Esophagus muscularis mucosa (tissue), 3 donors: ENCODE measurements around the gene ZNF672.

Experiments used
- POLR2AphosphoS5 ChIP-seq, 2 donors: sonication (generic); formaldehyde crosslinking; IDR thresholded peaks; one replicate each; pipeline ENCODE4 v1.6.1; 2017; ENCODE audit warnings: antibody characterized with exemption in 2 of 2
- TF ChIP-seq, protein P1 (sequence below), 3 experiments: fragments of 200-600 bp in 2 of 3; fragments of 450-650 bp in 1 of 3; sonication (generic) in 2 of 3; IDR thresholded peaks; one replicate each; pipeline ENCODE4 v1.5.1; 2017 to 2019; ENCODE audit warnings: antibody characterized with exemption in 3 of 3, mild to moderate bottlenecking in 2 of 3, moderate library complexity in 1 of 3

DNA sequence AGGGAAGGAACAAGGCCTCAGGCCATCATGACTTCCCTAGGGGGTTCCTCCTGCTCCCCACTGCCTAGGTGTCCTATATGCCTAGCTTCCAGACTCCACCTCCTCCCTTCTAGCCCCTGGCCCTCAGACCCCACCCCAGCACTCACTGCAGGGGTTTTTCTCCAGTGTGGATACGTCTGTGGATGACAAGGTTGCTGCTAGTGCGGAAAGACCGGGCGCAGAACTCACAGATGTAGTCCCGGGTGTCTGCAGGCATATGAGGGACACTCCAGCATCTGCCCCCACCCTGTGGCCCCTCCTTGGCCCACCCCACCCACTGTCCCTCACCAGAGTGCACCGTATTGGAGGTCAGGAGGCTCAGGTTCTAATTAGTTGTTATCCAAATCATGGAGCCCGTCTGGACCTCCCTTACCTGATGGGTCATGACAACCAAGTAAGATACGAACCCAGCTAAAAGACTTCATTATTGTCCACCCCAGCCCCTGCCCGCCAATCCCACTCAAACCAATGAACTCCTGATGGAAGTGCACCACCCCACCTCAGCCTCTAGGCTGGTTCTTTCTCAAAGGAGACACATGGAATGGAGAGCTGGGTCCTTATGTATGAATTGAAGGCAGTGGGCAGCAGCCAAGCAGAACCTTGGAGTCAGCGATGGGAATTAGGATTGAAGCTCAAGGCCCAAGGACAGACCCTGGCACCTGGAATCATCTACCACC lies 12.7 kb downstream of the ZNF672 start:
- TF ChIP-seq, protein P1, sequence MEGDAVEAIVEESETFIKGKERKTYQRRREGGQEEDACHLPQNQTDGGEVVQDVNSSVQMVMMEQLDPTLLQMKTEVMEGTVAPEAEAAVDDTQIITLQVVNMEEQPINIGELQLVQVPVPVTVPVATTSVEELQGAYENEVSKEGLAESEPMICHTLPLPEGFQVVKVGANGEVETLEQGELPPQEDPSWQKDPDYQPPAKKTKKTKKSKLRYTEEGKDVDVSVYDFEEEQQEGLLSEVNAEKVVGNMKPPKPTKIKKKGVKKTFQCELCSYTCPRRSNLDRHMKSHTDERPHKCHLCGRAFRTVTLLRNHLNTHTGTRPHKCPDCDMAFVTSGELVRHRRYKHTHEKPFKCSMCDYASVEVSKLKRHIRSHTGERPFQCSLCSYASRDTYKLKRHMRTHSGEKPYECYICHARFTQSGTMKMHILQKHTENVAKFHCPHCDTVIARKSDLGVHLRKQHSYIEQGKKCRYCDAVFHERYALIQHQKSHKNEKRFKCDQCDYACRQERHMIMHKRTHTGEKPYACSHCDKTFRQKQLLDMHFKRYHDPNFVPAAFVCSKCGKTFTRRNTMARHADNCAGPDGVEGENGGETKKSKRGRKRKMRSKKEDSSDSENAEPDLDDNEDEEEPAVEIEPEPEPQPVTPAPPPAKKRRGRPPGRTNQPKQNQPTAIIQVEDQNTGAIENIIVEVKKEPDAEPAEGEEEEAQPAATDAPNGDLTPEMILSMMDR (IDR thresholded peaks at IDR 0.05) = no peak
- no peak for TF ChIP-seq POLR2AphosphoS5 (IDR thresholded peaks at IDR 0.05)
